ENCODE data around the gene IGFL1. TPM values are rescaled to one million over a fixed set of nuclear protein-coding genes. Genes with fewer than 3 reads are reported as not detected.
"Not testable (repeated sequence)": the region's sequence is repeated elsewhere in the genome, so short reads cannot be mapped to it uniquely, and the experiment has no call there.

The IGFL1 gene
- total RNA-seq, 2 experiments from 2014 or later, result not detected

DNA sequence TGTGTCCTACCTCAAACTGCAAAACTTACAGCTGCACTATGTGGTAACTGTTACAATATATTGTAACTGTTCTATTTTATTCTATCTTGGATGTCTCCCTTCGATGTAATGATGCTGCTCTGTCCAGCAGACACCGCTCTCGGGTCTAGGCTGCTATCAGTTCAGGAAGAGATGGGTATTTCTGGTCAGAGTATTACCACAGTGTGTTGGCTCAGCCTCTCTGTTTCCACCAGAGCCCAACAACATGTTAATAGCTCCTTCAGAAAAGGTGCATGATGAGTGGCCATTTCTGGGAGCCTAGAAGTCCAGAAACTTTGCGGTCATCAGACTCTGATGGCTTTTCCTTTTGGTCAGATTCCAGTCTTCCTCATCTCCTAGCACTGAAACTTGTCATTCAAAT is 35.9 kb upstream of the IGFL1 start:
- POLR2A ChIA-PET, result no interaction called here

DNA sequence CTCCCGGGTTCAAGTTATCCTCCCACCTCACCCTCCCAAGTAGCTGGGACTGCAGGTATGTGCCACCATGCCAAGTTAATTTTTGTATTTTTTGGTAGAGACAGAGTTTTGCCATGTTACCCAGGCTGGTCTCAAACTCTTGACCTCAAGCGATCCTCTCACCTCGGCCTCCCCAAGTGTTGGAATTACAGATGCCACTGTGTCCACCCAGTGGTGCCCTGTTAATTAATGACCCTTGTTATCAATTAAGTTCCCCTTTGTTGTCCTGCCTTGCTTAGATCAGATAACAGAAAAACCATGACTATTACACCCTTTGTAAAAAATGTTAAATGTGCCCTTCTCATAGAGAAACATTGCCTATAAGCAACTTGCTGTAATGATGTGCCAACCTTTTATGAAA is 34.4 kb upstream of the IGFL1 start:
- Histone ChIP-seq H3K4me1 (ENCODE audit: insufficient read depth, low read length, poor library complexity, severe bottlenecking) (no peaks in the 10 kb centered on the region), H3K4me3 (ENCODE audit: low read depth, low read length, poor library complexity, severe bottlenecking) (no peak overlapping the region), H3K9me2 (ENCODE audit: insufficient read depth, low read length) (no peaks in the 10 kb centered on the region), H2AFZ (ENCODE audit: low read length) (no peak overlapping the region), H4K20me1 (ENCODE audit: insufficient read depth, low read length) (no peaks in the 10 kb centered on the region), H3K36me3 (ENCODE audit: insufficient read depth, low read length) (no peaks in the 10 kb centered on the region), H3K4me2 (ENCODE audit: low read length) (no peak overlapping the region), H3K9me3 (ENCODE audit: low read length) (no peaks in the 10 kb centered on the region), H3K27ac (ENCODE audit: low read depth, low read length, poor library complexity, severe bottlenecking) (no peak overlapping the region), H3K79me2 (ENCODE audit: insufficient read depth, low read depth, low read length) (no peaks in the 10 kb centered on the region)
- intact Hi-C loops (cut with micrococcal nuclease; ENCODE audit: unreplicated experiment), result no loop called here
- TF ChIP-seq, protein P1, sequence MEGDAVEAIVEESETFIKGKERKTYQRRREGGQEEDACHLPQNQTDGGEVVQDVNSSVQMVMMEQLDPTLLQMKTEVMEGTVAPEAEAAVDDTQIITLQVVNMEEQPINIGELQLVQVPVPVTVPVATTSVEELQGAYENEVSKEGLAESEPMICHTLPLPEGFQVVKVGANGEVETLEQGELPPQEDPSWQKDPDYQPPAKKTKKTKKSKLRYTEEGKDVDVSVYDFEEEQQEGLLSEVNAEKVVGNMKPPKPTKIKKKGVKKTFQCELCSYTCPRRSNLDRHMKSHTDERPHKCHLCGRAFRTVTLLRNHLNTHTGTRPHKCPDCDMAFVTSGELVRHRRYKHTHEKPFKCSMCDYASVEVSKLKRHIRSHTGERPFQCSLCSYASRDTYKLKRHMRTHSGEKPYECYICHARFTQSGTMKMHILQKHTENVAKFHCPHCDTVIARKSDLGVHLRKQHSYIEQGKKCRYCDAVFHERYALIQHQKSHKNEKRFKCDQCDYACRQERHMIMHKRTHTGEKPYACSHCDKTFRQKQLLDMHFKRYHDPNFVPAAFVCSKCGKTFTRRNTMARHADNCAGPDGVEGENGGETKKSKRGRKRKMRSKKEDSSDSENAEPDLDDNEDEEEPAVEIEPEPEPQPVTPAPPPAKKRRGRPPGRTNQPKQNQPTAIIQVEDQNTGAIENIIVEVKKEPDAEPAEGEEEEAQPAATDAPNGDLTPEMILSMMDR (conservative IDR thresholded peaks at IDR 0.05; ENCODE audit: low read length), result no peak
- no peak for TF ChIP-seq EZH2phosphoT487 (IDR thresholded peaks at IDR 0.05; ENCODE audit: borderline replicate concordance, low read depth, low read length)
- no TSS peak for BruUV-seq (replicated peaks)
- CTCF ChIA-PET (ENCODE audit: unreplicated experiment), result no interaction called here
- POLR2A ChIA-PET, result no interaction called here
- no peak for DNase-seq (ENCODE audit: low spot score)

More for the DNA sequence above, 35.9 kb upstream of the IGFL1 start:
- no peaks in the 10 kb centered on the region for H3K9me2 ChIP-seq (ENCODE audit: insufficient read depth, low read length)
- DNase-seq (ENCODE audit: low spot score), result no peak
- H3K36me3 ChIP-seq (ENCODE audit: insufficient read depth, low read length), result no peaks in the 10 kb centered on the region
- CTCF ChIA-PET (ENCODE audit: unreplicated experiment), result no interaction called here
- H3K4me3 ChIP-seq (ENCODE audit: low read depth, low read length, poor library complexity, severe bottlenecking), result no peak overlapping the region
- no peaks in the 10 kb centered on the region for H3K4me1 ChIP-seq (ENCODE audit: insufficient read depth, low read length, poor library complexity, severe bottlenecking)
- intact Hi-C loops (cut with micrococcal nuclease; ENCODE audit: unreplicated experiment), result no loop called here
- H4K20me1 ChIP-seq (ENCODE audit: insufficient read depth, low read length), result no peaks in the 10 kb centered on the region
- no peak overlapping the region for H2AFZ ChIP-seq (ENCODE audit: low read length)
- TF ChIP-seq EZH2phosphoT487 (IDR thresholded peaks at IDR 0.05; ENCODE audit: borderline replicate concordance, low read depth, low read length), result no peak
- TF ChIP-seq, protein P1 (conservative IDR thresholded peaks at IDR 0.05; ENCODE audit: low read length), result no peak
- BruUV-seq (replicated peaks), result no TSS peak
- H3K4me2 ChIP-seq (ENCODE audit: low read length), result no peak overlapping the region
- H3K79me2 ChIP-seq (ENCODE audit: insufficient read depth, low read depth, low read length), result no peaks in the 10 kb centered on the region
- H3K9me3 ChIP-seq (ENCODE audit: low read length), result no peaks in the 10 kb centered on the region
- no peak overlapping the region for H3K27ac ChIP-seq (ENCODE audit: low read depth, low read length, poor library complexity, severe bottlenecking)

DNA sequence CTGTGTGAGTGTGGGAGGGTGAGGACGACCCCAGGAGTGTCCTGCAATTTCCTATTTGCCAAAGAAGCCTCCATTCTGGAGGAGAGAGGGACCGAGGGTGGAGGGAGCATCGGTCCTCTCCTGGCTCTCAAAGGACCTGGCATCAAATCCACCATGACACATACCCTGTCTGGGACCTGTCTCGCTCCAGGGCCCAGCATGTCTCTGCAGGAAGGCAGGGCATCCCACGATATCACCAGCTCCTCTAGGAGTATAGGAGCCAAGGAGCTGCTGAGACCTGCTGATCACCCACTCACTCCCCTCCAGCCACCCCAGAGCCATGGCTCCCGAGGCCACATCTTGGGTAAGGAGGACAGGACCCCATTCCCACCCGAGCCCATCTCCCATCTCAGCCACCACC is 33.6 kb upstream of the IGFL1 start:
- H4K20me1 ChIP-seq (ENCODE audit: insufficient read depth, low read length); H3K4me3 ChIP-seq (ENCODE audit: low read depth, low read length, poor library complexity, severe bottlenecking); H3K4me1 ChIP-seq (ENCODE audit: insufficient read depth, low read length, poor library complexity, severe bottlenecking); H2AFZ ChIP-seq (ENCODE audit: low read length); BruUV-seq (replicated peaks); H3K27ac ChIP-seq (ENCODE audit: low read depth, low read length, poor library complexity, severe bottlenecking); intact Hi-C loops (cut with micrococcal nuclease; ENCODE audit: unreplicated experiment); H3K9me3 ChIP-seq (ENCODE audit: low read length); H3K9me2 ChIP-seq (ENCODE audit: insufficient read depth, low read length); H3K79me2 ChIP-seq (ENCODE audit: insufficient read depth, low read depth, low read length); CTCF ChIA-PET (ENCODE audit: unreplicated experiment); H3K4me2 ChIP-seq (ENCODE audit: low read length); DNase-seq (ENCODE audit: low spot score); POLR2A ChIA-PET; H3K36me3 ChIP-seq (ENCODE audit: insufficient read depth, low read length): not testable (repeated sequence)

Data from OCI-LY7 (cell line).